ENCODE results near the gene CYP27B1.

- no peak for TF ChIP-seq CTCF (IDR thresholded peaks at IDR 0.05)
- no peak for TF ChIP-seq POLR2A (IDR thresholded peaks at IDR 0.05)
Measured at GRCh38 chr12:57740656-57741412, 26.0 kb downstream of the CYP27B1 start.

Data from uterus (tissue), 2 donors.